ENCODE data around the gene TMX2. TPM values are rescaled to one million over a fixed set of nuclear protein-coding genes. Genes with fewer than 3 reads are reported as not detected.

TMX2 gene
- total RNA-seq, 1 donor from 2014 or later = 76.4 TPM

Other genes starting within 250 kb of the TMX2 start
- gene SLC43A1, start 196.9 kb upstream of the TMX2 start, total RNA-seq = 9.1 and 11.0 TPM in 2 replicates
- 24.0 and 31.2 TPM in 2 replicates for gene TIMM10, start 181.8 kb upstream of the TMX2 start, total RNA-seq
- gene SMTNL1, start 175.0 kb upstream of the TMX2 start, total RNA-seq = 0.16 and 0.21 TPM in 2 replicates
- 31.1 and 36.8 TPM in 2 replicates for gene UBE2L6, start 144.9 kb upstream of the TMX2 start, total RNA-seq
- 4.1 TPM in 2 replicates for gene SERPING1, start 114.9 kb upstream of the TMX2 start, total RNA-seq
- gene YPEL4, start 62.7 kb upstream of the TMX2 start, total RNA-seq = 1.2 and 2.2 TPM in 2 replicates
- gene CLP1, start 54.8 kb upstream of the TMX2 start, total RNA-seq = 12.3 and 14.3 TPM in 2 replicates
- gene ZDHHC5, start 44.5 kb upstream of the TMX2 start, total RNA-seq = 42.8 and 47.4 TPM in 2 replicates
- 24.2 and 31.8 TPM in 2 replicates for gene MED19, start 378 bp upstream of the TMX2 start, total RNA-seq
- gene SELENOH, start 28.9 kb downstream of the TMX2 start, total RNA-seq = 162 and 192 TPM in 2 replicates
- not detected in 2 replicates for gene BTBD18, start 39.2 kb downstream of the TMX2 start, total RNA-seq
- 98.3 and 99.4 TPM in 2 replicates for gene CTNND1, start 49.2 kb downstream of the TMX2 start, total RNA-seq